Activated naive CD4-positive, alpha-beta T cell treated with anti-CD3 and anti-CD28 coated beads for 36 hours (primary cell): Measurements from ENCODE around the gene PARG. TPM values are rescaled to one million over a fixed set of nuclear protein-coding genes. Genes with fewer than 3 reads are reported as not detected.
"Not testable (repeated sequence)": the region's sequence is repeated elsewhere in the genome, so short reads cannot be mapped to it uniquely, and the experiment has no call there.

ENCODE experiments used
- CTCF ChIA-PET: fragments of 350-600 bp; sonication (Branson Sonifier 250); formaldehyde crosslinking; loops from one replicate; lab custom pipeline; 2021; ENCODE audit warnings: antibody characterized with exemption; lab: Charles Lee
- DNase-seq: peaks from one replicate; pipeline ENCODE4 v3.0.0-alpha.2; 2020
- H3K27ac Mint-ChIP-seq: one replicate; pipeline ENCODE4 v1.8.0; 2021; ENCODE audit warnings: mild to moderate bottlenecking, mixed read lengths
- H3K27me3 Mint-ChIP-seq: one replicate; pipeline ENCODE4 v1.8.0; 2021; ENCODE audit warnings: low read depth, mixed read lengths
- H3K36me3 Mint-ChIP-seq: one replicate; pipeline ENCODE4 v1.8.0; 2021; ENCODE audit warnings: low read depth, mixed read lengths
- H3K4me1 Mint-ChIP-seq: one replicate; pipeline ENCODE4 v1.8.0; 2021; ENCODE audit warnings: low read depth, mixed read lengths
- H3K4me3 Mint-ChIP-seq: one replicate; pipeline ENCODE4 v1.8.0; 2021; ENCODE audit warnings: mild to moderate bottlenecking, moderate library complexity, mixed read lengths
- H3K9me3 Mint-ChIP-seq: one replicate; pipeline ENCODE4 v1.8.0; 2021; ENCODE audit warnings: mixed read lengths
- intact Hi-C: fragments of 100-400 bp; cut with micrococcal nuclease; formaldehyde crosslinking; loops from one replicate; pipeline ENCODE4 v1.15.1; 2023
- total RNA-seq, 2 experiments: library from RNA; stranded (reverse); gene quantifications; one replicate each; pipeline ENCODE4 v1.2.3, GENCODE V29; 2021

The PARG gene
- 10 to 100 TPM; 25.4 to 27.2 TPM for total RNA-seq

DNA sequence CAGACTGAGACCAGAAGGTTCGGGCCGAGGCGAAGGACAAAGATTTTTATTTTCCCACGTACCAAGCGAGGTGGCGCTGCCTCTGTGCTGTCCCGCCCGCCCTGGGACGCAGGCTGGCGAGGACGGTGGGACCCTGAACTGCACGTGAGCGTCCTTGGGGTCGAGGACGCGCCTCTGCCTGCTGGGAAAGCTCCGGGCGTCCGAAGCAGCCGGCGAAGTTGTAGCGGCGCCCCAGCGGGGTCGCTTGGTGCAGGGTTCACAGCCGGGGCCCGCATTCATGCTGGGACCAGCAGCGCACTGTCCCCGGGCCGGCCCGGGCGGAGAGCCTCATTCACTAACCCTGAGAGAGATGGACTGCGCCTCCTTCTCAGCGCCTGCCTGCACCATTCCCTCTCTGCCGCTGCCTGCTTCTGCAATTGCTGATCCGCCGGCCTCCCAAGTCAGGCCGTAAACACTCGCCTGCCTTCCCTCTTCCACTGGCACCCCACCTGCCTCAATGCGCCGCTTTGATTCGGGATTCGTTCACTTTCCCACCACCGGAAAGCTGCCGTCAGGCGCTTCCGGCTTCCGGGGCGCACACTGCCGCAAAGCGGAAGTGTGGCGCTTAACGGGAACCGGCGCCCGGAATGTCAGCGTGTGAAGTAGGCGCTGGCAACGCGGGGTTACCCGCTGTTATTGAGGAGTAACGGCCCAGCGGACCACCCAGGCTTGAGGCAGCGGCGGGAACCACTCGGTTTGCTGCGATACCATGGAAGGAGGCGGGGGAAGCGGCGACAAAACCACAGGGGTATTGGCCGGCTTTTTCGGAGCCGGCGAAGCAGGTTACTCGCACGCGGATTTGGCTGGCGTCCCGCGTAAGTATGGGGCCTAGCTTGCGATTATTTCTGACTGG is at the start of gene PARG, which contains the start of gene TIMM23B:
Gene PARG (minus strand): TSS at position 581 of the 892 bp plus-strand sequence. CDS start 302 bp downstream, at position 279.
Gene TIMM23B (plus strand): TSS at position 607 of the 892 bp plus-strand sequence. CDS start 142 bp downstream, at position 749.
- CTCF ChIA-PET, H3K27me3 Mint-ChIP-seq, H3K9me3 Mint-ChIP-seq, H3K36me3 Mint-ChIP-seq: not testable (repeated sequence)
- peak; percentile 81 for DNase-seq
- H3K4me1 Mint-ChIP-seq, result peaks cover 28% of the 10 kb centered on the region
- peak within 1 kb of the TSS; percentile 91 for H3K27ac Mint-ChIP-seq
- H3K4me3 Mint-ChIP-seq, result peak within 1 kb of the TSS; percentile 99
- intact Hi-C loops, result loop anchor here (2.0 to 10.0 kb wide), 3 partner anchors 404 to 1753 kb away; partner anchors contain the start of genes CSTF2T, ERCC6 and SGMS1

DNA sequence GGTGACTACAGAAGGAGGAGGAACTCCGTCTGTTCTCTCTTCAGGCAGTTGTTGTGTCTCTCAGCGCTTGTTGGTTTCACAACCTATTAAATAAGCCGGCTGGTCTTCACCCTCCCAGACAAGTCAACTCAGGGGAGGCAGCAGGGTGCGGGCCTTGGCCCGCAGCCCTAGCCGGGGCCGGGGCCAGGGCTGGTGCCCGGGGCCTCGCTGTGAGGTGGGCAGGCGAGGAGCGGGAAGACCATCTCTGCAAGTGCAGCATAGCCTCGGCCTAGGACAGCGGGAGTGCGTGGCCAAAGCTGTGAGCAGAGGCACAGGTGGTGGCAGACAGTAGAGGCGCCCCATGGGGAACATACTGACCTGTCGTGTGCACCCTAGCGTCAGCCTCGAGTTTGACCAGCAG is 46.5 kb upstream of the PARG start, which contains the start of gene AGAP6:
Gene AGAP6 (plus strand): TSS at position 31 of the 400 bp plus-strand sequence. CDS start 310 bp downstream, at position 341.
- H3K4me1 Mint-ChIP-seq, H3K27ac Mint-ChIP-seq, CTCF ChIA-PET, intact Hi-C loops, H3K36me3 Mint-ChIP-seq, DNase-seq, H3K27me3 Mint-ChIP-seq, H3K4me3 Mint-ChIP-seq, H3K9me3 Mint-ChIP-seq: not testable (repeated sequence)

DNA sequence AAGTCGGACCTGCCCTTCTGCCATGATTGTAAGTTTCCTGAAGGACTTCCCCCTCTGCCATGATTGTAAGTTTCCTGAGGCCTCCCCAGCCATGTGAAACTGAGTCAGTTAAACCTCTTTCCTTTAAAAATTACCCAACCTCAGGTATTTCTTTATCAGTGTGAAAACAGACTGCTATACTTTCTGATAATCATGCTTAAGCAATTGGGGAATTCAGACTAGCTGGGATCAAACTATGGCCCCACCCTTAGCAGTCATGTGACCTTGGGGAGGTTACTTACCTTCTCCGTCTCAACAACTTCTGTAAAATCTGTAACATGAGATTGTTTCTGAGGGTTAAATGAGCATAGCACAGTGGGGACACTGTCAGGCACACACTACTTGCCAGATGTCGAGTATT is 45.4 kb upstream of the PARG start:
- H3K27ac Mint-ChIP-seq, intact Hi-C loops, H3K27me3 Mint-ChIP-seq, H3K4me3 Mint-ChIP-seq, DNase-seq, CTCF ChIA-PET, H3K4me1 Mint-ChIP-seq, H3K36me3 Mint-ChIP-seq, H3K9me3 Mint-ChIP-seq: not testable (repeated sequence)

DNA sequence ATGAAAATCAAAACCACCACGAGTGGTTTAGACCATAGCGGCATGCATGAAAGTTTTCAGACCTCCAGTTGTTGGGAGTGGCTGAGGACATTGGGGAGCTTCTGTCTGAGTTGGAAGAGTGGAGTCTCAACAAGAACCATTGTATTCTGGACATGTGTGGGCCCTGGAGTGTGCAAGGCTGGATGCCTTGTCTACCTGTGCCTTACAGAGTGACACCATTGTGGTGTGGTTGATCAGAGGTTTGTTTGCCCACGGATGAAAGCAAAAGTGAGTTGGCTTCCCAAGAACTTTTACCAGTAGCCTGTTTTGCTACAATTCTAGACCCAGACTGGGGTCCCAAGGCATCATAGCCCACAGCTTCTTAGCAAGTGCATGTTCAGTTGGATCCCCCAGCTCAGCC is 35.9 kb upstream of the PARG start:
- not testable (repeated sequence) for H3K27ac Mint-ChIP-seq

DNA sequence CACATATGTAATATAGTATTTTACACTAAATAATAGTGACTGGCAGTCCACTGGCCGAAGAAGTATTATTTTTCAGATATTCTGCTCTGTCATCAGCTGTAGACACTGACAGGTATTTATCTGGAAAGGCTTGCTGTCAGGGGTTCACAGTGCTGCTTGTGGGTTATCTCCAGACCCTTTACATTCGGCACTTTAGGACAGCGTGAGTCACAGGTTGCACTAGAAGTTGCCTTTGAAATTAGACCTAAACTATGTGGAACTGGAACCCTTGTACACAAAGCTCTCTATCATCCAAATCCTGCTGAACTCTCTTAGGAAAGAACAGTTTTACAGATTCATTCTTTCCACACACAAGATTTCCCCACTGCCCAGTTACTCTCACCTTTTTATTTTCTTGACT is 30.3 kb upstream of the PARG start:
- CTCF ChIA-PET, H3K4me1 Mint-ChIP-seq, H3K4me3 Mint-ChIP-seq, DNase-seq, H3K9me3 Mint-ChIP-seq, H3K27ac Mint-ChIP-seq, intact Hi-C loops, H3K27me3 Mint-ChIP-seq, H3K36me3 Mint-ChIP-seq: not testable (repeated sequence)

More for the DNA sequence above, 35.9 kb upstream of the PARG start:
- H3K27me3 Mint-ChIP-seq, intact Hi-C loops, DNase-seq, H3K4me3 Mint-ChIP-seq, CTCF ChIA-PET, H3K4me1 Mint-ChIP-seq, H3K9me3 Mint-ChIP-seq: not testable (repeated sequence)
- H3K36me3 Mint-ChIP-seq, result peaks cover 10% of the 10 kb centered on the region

DNA sequence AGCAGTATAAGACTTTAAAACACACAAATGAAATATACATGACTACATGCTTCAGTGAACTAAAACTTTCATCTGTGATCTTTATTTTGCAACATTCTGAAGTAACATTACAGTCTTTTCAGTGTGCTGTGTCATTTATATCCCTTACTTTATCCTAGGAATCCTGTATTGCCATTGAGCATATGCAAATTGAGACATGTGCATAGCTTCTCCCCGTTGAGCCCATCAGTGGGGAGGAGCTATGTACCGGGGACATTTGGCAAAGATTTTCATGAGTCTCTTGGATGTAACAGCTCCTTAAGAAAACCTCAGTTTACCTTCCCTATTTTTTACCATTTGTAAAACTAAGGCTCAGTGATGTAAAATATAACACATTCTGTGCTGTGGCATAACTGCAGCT is 29.6 kb upstream of the PARG start:
- CTCF ChIA-PET, H3K27ac Mint-ChIP-seq, H3K4me1 Mint-ChIP-seq, H3K9me3 Mint-ChIP-seq, H3K4me3 Mint-ChIP-seq, intact Hi-C loops, DNase-seq, H3K36me3 Mint-ChIP-seq, H3K27me3 Mint-ChIP-seq: not testable (repeated sequence)

DNA sequence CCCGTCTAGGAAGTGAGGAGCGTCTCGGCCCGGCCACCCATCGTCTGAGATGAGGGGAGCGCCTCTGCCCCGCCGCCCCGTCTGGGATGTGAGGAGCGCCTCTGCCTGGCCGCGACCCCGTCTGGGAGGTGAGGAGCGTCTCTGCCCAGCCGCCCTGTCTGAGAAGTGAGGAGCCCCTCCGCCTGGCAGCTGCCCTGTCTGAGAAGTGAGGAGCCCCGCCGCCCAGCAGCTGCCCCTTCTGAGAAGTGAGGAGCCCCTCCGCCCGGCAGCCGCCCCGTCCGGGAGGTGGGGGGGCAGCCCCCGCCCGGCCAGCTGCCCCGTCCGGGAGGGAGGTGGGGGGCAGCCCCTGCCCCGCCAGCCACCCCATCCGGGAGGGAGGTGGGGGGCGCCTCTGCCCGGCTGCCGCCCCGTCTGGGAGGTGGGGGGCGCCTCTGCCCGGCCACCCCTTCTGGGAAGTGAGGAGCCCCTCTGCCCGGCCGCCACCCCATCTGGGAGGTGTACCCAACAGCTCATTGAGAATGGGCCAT is 28.6 kb upstream of the PARG start:
- H3K27ac Mint-ChIP-seq, intact Hi-C loops, H3K4me1 Mint-ChIP-seq, CTCF ChIA-PET, DNase-seq, H3K4me3 Mint-ChIP-seq, H3K9me3 Mint-ChIP-seq, H3K27me3 Mint-ChIP-seq: not testable (repeated sequence)
- H3K36me3 Mint-ChIP-seq, result peaks cover 11% of the 10 kb centered on the region

DNA sequence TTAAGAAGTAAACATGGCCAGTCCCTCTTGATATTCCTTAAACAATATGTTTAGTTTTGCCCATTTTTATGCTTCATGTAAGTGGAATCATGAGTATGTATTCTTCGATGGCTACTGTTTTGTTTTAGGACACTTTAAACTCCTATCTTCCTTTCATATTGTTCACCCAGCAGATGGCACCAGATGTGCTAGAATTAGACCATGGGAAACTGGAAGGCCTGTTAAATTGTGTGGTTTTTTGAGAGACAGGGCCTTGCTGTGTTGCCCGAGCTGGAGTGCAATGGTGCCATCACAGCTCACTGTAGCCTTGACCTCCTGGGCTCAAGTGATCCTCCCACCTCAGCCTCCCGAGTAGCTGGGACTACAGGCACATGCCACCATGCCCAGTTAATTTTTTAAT is 11.3 kb upstream of the PARG start:
- DNase-seq, H3K36me3 Mint-ChIP-seq, intact Hi-C loops, H3K27ac Mint-ChIP-seq, H3K27me3 Mint-ChIP-seq, CTCF ChIA-PET, H3K4me1 Mint-ChIP-seq, H3K4me3 Mint-ChIP-seq, H3K9me3 Mint-ChIP-seq: not testable (repeated sequence)

DNA sequence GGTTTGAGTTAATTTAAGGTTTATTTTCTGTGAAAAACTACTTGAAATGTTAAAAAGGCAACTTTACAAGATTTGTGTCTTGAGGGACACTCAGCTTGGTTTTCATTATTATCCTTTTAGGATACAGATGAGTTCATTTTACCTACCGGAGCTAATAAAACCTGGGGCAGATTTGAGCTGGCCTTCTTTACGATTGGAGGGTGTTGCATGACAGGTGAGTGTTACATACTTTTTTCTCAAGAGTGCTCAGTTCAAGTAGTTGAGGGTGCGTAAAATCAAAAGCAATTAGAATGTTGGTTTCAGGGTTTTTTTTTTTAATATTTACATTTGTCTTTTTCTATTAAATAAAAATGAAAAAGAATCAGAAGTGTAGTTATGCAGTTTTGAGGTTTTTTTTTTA is 10.2 kb upstream of the PARG start:
- H3K36me3 Mint-ChIP-seq, H3K4me1 Mint-ChIP-seq, intact Hi-C loops, H3K9me3 Mint-ChIP-seq, DNase-seq, CTCF ChIA-PET, H3K27me3 Mint-ChIP-seq, H3K4me3 Mint-ChIP-seq, H3K27ac Mint-ChIP-seq: not testable (repeated sequence)

DNA sequence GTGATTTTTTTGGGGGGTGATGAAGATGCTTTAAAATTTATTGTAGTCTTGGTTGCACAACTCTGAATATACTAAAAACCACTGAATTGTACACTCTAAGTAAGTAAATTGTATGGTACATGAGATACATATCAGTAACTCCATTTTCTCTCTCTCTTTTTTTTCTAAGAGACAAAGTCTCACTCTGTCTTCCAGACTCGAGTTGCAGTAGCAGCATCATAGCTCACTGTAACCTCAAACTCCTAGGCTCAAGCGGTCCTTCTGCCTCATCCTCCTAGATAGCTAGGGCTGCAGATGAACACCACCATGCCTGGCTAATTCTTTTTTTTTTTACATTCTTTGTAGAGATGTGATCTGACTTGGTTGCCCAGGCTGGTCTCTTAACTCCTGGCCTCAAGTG is 6.9 kb upstream of the PARG start:
- peaks cover 12% of the 10 kb centered on the region for H3K36me3 Mint-ChIP-seq
- H3K27me3 Mint-ChIP-seq, H3K4me3 Mint-ChIP-seq, H3K9me3 Mint-ChIP-seq, H3K27ac Mint-ChIP-seq, DNase-seq, CTCF ChIA-PET: not testable (repeated sequence)
- H3K4me1 Mint-ChIP-seq, result peaks cover 14% of the 10 kb centered on the region
- intact Hi-C loops, result loop anchor here (10.0 kb wide), 1 partner anchor 1746 kb away; the partner anchor contains the start of gene CSTF2T

DNA sequence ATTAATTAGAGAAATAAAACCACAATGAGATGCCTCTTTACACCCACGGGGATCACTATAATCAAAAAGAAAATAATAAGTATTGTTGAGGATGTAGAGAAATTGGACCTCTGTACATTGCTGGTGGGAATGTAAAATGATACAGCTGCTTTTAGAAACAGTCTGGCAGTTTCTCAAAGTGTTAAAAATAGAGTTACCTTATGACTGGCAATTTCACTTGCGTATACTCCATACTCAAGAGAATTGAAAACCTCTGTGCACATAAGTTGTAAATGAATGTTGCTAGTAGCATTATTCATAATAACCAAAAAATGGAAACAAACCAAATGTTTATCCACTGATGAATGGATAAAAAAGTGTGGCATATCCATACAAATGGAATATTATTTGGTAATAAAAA is 6.3 kb upstream of the PARG start:
- H3K27me3 Mint-ChIP-seq, H3K27ac Mint-ChIP-seq, DNase-seq, H3K4me3 Mint-ChIP-seq, CTCF ChIA-PET, H3K9me3 Mint-ChIP-seq: not testable (repeated sequence)
- peaks cover 13% of the 10 kb centered on the region for H3K36me3 Mint-ChIP-seq
- intact Hi-C loops, result loop anchor here (10.0 kb wide), 1 partner anchor 1747 kb away; the partner anchor contains the start of gene CSTF2T
- H3K4me1 Mint-ChIP-seq, result peaks cover 17% of the 10 kb centered on the region

DNA sequence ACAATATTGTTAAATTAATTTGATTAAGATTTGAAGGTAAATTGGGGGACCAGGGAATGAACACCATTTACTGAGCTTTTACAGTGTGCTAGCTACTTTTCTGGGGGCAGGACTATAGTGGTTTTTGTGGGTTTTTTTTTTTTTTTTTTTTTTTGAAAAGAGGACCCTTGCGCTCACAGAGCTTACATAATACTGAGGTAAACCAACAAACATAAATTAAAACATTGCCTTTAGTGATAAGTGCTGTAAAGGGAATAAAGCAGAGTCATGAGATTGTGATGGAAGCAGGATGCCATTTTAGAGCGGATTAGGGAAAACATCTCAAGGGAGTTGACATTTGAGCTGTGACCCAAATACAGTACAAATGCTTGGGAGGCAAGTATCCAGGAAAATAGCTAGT is 1.8 kb upstream of the PARG start:
- DNase-seq, CTCF ChIA-PET, H3K27me3 Mint-ChIP-seq, H3K27ac Mint-ChIP-seq, H3K4me3 Mint-ChIP-seq, H3K9me3 Mint-ChIP-seq, H3K36me3 Mint-ChIP-seq: not testable (repeated sequence)
- intact Hi-C loops, result loop anchor here (2.0 to 10.0 kb wide), 3 partner anchors 406 to 1751 kb away; partner anchors contain the start of genes CSTF2T, ERCC6 and SGMS1
- peaks cover 24% of the 10 kb centered on the region for H3K4me1 Mint-ChIP-seq
